Adrenal gland (tissue), 5 donors: ENCODE data around the gene RPL22.

Source experiments
- CTCF ChIP-seq, 6 experiments: fragments of 450-650 bp in 4 of 6; fragments of 200-600 bp in 2 of 6; sonication (generic) in 1 of 6; IDR thresholded peaks; 1 replicate in 5 of 6; 2 replicates in 1 of 6; pipeline versions ENCODE4 v1.5.1 to v1.8.0; 2016 to 2021; ENCODE audit warnings: antibody characterized with exemption in 6 of 6, mild to moderate bottlenecking in 2 of 6, moderate library complexity in 1 of 6
- POLR2A ChIP-seq, 2 donors: fragments of 450-650 bp; IDR thresholded peaks; one replicate each; pipeline ENCODE4 v1.6.1; 2017; ENCODE audit warnings: antibody characterized with exemption in 2 of 2, mild to moderate bottlenecking in 2 of 2, moderate library complexity in 1 of 2
- donor health status: DM: no; HTN: no; CAD: no.

GRCh38 chr1:6239213-6239752 is 39.9 kb upstream of the RPL22 start:
- no peak for TF ChIP-seq CTCF (IDR thresholded peaks at IDR 0.05)
- TF ChIP-seq POLR2A (IDR thresholded peaks at IDR 0.05) = no peak
